Fibroblast of pulmonary artery (primary cell): ENCODE data around the gene LIPT2.
A peak's percentile ranks its signal among the peaks of the same experiment; 100 is the strongest.

Experiments used
- DNase-seq: peaks from one replicate; pipeline ENCODE4 v3.0.0-alpha.2; 2010; ENCODE audit warnings: low read depth
- H3K4me3 ChIP-seq: replicated peaks from 2 replicates; pipeline ENCODE4 v1.5.1; 2011; ENCODE audit warnings: low read depth, mild to moderate bottlenecking, control low read depth, low read length, moderate library complexity
- TF ChIP-seq, protein P1 (sequence below): IDR thresholded peaks from 2 replicates; pipeline ENCODE4 v1.5.1; 2011; ENCODE audit warnings: mild to moderate bottlenecking, control low read depth, low read length, inconsistent platforms; ENCODE audit errors: missing control alignments

Gene LIPT2

DNA sequence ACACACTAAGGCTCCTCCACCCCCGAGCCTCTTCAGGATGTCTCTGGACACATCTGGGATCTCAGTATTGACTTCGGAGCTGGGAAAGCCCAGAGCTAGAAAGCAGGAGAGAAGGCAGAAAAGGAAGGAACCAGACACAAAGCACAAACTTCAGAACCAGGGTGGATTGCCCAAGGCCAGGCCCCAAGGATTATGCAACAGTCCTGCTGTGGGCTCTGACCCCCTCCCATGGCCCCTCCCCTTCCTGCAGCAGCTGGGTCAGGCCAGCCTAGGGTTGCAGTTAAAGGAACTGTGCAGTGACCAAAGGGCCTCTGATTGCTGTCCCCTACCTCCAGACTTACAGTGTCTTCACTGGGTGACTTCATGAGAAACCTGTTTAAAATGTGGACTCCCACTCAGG is 31.5 kb downstream of the LIPT2 start:
- peak overlapping the region; percentile 49 for H3K4me3 ChIP-seq
- peak; percentile 85 for DNase-seq
- TF ChIP-seq, protein P1, sequence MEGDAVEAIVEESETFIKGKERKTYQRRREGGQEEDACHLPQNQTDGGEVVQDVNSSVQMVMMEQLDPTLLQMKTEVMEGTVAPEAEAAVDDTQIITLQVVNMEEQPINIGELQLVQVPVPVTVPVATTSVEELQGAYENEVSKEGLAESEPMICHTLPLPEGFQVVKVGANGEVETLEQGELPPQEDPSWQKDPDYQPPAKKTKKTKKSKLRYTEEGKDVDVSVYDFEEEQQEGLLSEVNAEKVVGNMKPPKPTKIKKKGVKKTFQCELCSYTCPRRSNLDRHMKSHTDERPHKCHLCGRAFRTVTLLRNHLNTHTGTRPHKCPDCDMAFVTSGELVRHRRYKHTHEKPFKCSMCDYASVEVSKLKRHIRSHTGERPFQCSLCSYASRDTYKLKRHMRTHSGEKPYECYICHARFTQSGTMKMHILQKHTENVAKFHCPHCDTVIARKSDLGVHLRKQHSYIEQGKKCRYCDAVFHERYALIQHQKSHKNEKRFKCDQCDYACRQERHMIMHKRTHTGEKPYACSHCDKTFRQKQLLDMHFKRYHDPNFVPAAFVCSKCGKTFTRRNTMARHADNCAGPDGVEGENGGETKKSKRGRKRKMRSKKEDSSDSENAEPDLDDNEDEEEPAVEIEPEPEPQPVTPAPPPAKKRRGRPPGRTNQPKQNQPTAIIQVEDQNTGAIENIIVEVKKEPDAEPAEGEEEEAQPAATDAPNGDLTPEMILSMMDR = no peak

DNA sequence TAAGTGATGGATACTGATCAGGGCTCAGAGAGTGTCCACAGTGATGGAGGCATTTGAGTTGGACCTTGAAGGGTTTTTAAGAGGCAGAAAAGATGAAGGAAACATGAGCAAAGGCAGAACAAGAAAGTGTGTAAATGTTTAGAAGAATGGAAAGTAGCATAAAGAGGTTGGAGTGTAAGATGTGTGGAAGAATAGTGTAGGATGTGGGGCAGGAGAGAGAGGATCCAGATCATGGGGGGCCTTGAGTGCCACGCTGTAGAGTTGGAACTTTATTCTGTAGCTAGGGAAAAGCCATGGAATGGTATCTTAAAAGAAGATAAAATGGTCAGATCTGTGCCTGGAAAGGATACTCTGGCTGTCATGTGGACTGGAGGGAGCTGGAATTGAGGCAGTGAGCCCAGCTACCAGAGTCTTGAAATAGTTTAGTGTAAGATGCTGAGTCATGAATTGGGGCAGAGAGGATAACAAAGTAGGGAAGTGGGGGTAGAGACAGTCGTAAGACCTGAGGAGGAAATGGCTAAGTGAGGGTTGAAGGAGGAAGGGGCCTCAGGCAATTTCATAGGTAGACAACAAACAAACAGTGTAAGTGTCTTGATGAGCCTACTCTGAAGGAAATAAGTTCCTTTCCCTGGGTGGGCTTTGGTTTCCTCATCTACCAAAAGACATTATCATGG is 32.9 kb downstream of the LIPT2 start:
- peak overlapping the region; percentile 49 for H3K4me3 ChIP-seq
- TF ChIP-seq, protein P1 = no peak
- peak; percentile 81 for DNase-seq

DNA sequence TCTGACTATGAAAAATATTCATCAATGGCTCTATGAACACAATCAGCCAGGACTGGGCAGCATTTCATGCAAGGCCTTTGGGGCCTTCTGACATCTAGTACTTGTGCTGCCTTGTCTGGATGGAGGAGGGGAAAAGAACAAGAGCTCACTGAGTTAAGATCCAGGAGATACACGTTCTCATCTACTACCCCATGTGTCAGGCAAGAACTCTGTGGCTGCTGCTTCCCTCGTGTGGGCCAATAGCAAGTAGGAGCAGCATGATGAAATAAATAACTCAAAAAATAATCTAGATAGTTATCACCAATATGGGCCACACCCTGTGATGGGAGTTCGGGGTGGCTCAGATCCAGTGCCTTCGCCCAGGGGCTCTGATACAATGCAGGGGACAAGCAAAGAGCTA is 33.5 kb downstream of the LIPT2 start:
- H3K4me3 ChIP-seq = peak overlapping the region; percentile 49
- DNase-seq = no peak
- TF ChIP-seq, protein P1 = no peak

DNA sequence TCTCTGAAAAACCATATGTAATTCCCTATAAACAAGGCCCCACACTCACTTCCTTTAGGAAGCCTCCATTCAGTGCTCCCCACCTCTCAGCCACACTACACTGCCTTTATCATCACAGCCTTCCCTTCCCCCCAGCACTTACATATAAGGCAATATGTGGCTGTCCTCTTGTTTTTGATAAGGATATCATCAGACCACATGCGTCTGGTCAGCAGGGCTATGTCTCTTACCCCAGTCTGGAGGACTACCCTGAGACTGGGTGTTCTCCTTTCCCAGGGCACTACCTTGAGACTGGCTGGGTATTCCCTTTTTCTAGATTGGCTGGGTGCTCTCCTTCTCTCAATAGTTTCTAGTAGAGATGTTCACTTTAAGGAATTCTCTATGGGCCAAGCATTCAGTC is 33.9 kb downstream of the LIPT2 start:
- TF ChIP-seq, protein P1 = no peak
- H3K4me3 ChIP-seq = no peak overlapping the region
- no peak for DNase-seq

DNA sequence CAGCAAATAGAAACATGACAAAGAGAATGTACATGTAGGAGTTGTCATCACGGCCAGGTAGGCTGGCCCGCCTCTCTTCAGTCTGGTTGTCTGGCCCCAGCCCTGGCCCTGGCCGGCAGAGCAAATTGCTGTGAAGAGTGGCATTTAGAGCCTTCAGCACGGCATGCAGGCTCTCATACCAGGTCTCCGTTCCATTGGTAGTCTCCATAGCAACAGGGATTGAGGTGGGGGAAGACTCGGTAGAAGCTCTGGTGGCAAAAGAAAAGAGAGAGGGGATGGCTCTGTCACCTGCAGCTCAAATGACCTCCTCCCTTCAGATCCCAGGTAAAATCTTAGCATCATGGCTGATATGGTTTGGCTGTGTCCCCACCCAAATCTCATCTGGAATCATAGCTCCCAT is 36.2 kb downstream of the LIPT2 start:
- H3K4me3 ChIP-seq = no peak overlapping the region
- DNase-seq = no peak
- TF ChIP-seq, protein P1 = no peak

DNA sequence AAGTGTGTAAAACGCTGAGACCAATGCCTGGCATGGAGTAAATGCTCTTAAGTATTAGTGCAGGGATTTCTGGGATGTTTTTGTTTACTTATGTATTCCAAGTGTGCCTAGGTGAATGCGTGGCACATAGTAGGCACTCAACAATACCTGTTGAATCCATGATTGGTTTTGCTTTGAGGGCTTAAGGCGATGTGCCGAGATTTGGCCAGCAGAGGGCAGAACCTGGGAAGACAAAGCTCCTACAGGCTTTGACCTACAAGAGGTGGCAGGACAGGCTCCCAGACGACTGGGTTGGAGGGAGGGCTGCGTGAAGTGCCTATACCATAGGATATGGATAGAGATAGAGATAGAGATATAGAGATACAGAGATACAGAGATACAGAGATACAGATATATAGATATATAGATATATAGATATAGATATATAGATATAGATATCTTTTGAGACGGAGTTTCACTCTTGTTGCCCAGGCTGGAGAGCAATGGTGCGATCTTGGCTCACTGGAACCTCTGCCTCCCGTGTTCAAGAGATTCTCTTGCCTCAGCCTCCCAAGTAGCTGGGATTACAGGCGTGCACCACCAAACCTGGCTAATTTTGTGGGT is 40.0 kb downstream of the LIPT2 start:
- H3K4me3 ChIP-seq = no peak overlapping the region
- TF ChIP-seq, protein P1 = peak; percentile 91
- DNase-seq = peak; percentile 79

DNA sequence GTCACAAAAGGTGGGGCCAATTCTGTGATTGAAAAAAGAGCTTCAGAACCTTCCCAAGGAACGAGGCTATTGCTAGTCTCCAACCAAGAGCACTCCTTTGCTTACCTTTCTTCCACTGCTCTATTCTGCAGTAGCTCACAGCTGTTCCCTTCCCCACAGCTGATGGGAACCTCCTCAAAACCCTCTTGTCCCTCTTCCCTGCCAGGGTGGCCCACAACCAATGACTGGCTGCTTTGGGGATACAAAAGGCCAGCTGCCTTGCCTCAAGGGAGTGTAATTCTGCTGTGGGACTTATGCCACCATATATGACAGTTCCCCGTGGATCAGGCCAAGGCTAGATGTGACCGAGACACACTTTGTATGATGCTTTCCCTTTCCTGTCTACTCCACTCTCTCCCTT is 41.2 kb downstream of the LIPT2 start:
- TF ChIP-seq, protein P1 = no peak
- H3K4me3 ChIP-seq = no peak overlapping the region
- DNase-seq = no peak
